Measurements from ENCODE around the gene BRF1. TPM values are rescaled to one million over a fixed set of nuclear protein-coding genes. Genes with fewer than 3 reads are reported as not detected.

Gene BRF1
- polyA plus RNA-seq, 4 donors = 18.4 to 28.0 (median 20.2) TPM

GRCh38 chr14:105220699-105221597 lies 79.9 kb downstream of the BRF1 start:
- FAIRE-seq = no peak
- WGBS, 3 donors = 86 to 92% (median 88%) methylated on average over 29 of the region's 29 CpGs
- peaks cover 0 to 83% (median 4%) of the 10 kb centered on the region in 3 donors for H3K36me3 ChIP-seq (ENCODE audit: control insufficient read depth in 3 of 3, insufficient read depth in 2 of 3, low read depth in 1 of 3, low read length in 3 of 3)

GRCh38 chr14:105219753-105220152 lies 81.0 kb downstream of the BRF1 start:
- H3K27ac ChIP-seq (ENCODE audit: low read depth in 1 of 3, low read length in 2 of 3) = no peak overlapping the region
- FAIRE-seq (no peak), DNase-seq (no peak)
- no peak overlapping the region for H3K4me3 ChIP-seq (ENCODE audit: low read depth in 1 of 3, low read length in 3 of 3)
- 94 to 96% (median 95%) methylated on average over 17 of the region's 17 CpGs for WGBS, 3 donors
- H3K9me3 ChIP-seq (ENCODE audit: control insufficient read depth in 2 of 2, insufficient read depth in 1 of 2, low read depth in 1 of 2, low read length in 1 of 2) = no peaks in the 10 kb centered on the region
- H3K27me3 ChIP-seq (ENCODE audit: control insufficient read depth in 3 of 3, insufficient read depth in 3 of 3, low read length in 3 of 3) = no peaks in the 10 kb centered on the region
- H3K36me3 ChIP-seq (ENCODE audit: control insufficient read depth in 3 of 3, insufficient read depth in 2 of 3, low read depth in 1 of 3, low read length in 3 of 3) = peaks cover 0 to 75% (median 4%) of the 10 kb centered on the region in 3 donors
- no peaks in the 10 kb centered on the region for H3K4me1 ChIP-seq (ENCODE audit: control insufficient read depth in 3 of 3, insufficient read depth in 2 of 3, low read depth in 1 of 3, low read length in 2 of 3)

More at GRCh38 chr14:105220699-105221597, 79.9 kb downstream of the BRF1 start:
- H3K27ac ChIP-seq (ENCODE audit: low read depth in 1 of 3, low read length in 2 of 3) = no peak overlapping the region
- no peaks in the 10 kb centered on the region for H3K4me1 ChIP-seq (ENCODE audit: control insufficient read depth in 3 of 3, insufficient read depth in 2 of 3, low read depth in 1 of 3, low read length in 2 of 3)
- no peaks in the 10 kb centered on the region for H3K27me3 ChIP-seq (ENCODE audit: control insufficient read depth in 3 of 3, insufficient read depth in 3 of 3, low read length in 3 of 3)
- H3K4me3 ChIP-seq (ENCODE audit: low read depth in 1 of 3, low read length in 3 of 3) = no peak overlapping the region
- no peaks in the 10 kb centered on the region for H3K9me3 ChIP-seq (ENCODE audit: control insufficient read depth in 2 of 2, insufficient read depth in 1 of 2, low read depth in 1 of 2, low read length in 1 of 2)
- no peak for DNase-seq

GRCh38 chr14:105219043-105219612 lies 81.7 kb downstream of the BRF1 start:
- H3K4me3 ChIP-seq (ENCODE audit: low read depth in 1 of 3, low read length in 3 of 3) = no peak overlapping the region
- 93 to 98% (median 97%) methylated on average over 29 of the region's 29 CpGs for WGBS, 3 donors
- FAIRE-seq (no peak), DNase-seq (no peak)
- no peaks in the 10 kb centered on the region for H3K27me3 ChIP-seq (ENCODE audit: control insufficient read depth in 3 of 3, insufficient read depth in 3 of 3, low read length in 3 of 3)
- H3K9me3 ChIP-seq (ENCODE audit: control insufficient read depth in 2 of 2, insufficient read depth in 1 of 2, low read depth in 1 of 2, low read length in 1 of 2) = no peaks in the 10 kb centered on the region
- H3K4me1 ChIP-seq (ENCODE audit: control insufficient read depth in 3 of 3, insufficient read depth in 2 of 3, low read depth in 1 of 3, low read length in 2 of 3) = no peaks in the 10 kb centered on the region
- H3K27ac ChIP-seq (ENCODE audit: low read depth in 1 of 3, low read length in 2 of 3) = no peak overlapping the region
- H3K36me3 ChIP-seq (ENCODE audit: control insufficient read depth in 3 of 3, insufficient read depth in 2 of 3, low read depth in 1 of 3, low read length in 3 of 3) = peaks cover 0 to 77% (median 4%) of the 10 kb centered on the region in 3 donors

GRCh38 chr14:105218611-105219010 lies 82.2 kb downstream of the BRF1 start:
- peaks cover 0 to 79% (median 4%) of the 10 kb centered on the region in 3 donors for H3K36me3 ChIP-seq (ENCODE audit: control insufficient read depth in 3 of 3, insufficient read depth in 2 of 3, low read depth in 1 of 3, low read length in 3 of 3)

GRCh38 chr14:105217774-105218173 lies 83.0 kb downstream of the BRF1 start:
- H3K36me3 ChIP-seq (ENCODE audit: control insufficient read depth in 3 of 3, insufficient read depth in 2 of 3, low read depth in 1 of 3, low read length in 3 of 3) = peaks cover 2 to 80% (median 9%) of the 10 kb centered on the region in 3 donors

More at GRCh38 chr14:105218611-105219010, 82.2 kb downstream of the BRF1 start:
- no peak for DNase-seq
- no peaks in the 10 kb centered on the region for H3K27me3 ChIP-seq (ENCODE audit: control insufficient read depth in 3 of 3, insufficient read depth in 3 of 3, low read length in 3 of 3)
- no peaks in the 10 kb centered on the region for H3K9me3 ChIP-seq (ENCODE audit: control insufficient read depth in 2 of 2, insufficient read depth in 1 of 2, low read depth in 1 of 2, low read length in 1 of 2)
- H3K4me3 ChIP-seq (ENCODE audit: low read depth in 1 of 3, low read length in 3 of 3) = no peak overlapping the region
- no peaks in the 10 kb centered on the region for H3K4me1 ChIP-seq (ENCODE audit: control insufficient read depth in 3 of 3, insufficient read depth in 2 of 3, low read depth in 1 of 3, low read length in 2 of 3)
- FAIRE-seq = no peak
- WGBS, 3 donors = 94 to 96% (median 95%) methylated on average over 19 of the region's 19 CpGs
- no peak overlapping the region for H3K27ac ChIP-seq (ENCODE audit: low read depth in 1 of 3, low read length in 2 of 3)

GRCh38 chr14:105216490-105217247 lies 84.1 kb downstream of the BRF1 start:
- Histone ChIP-seq H3K27me3 (ENCODE audit: control insufficient read depth in 3 of 3, insufficient read depth in 3 of 3, low read length in 3 of 3) (no peaks in the 10 kb centered on the region), H3K36me3 (ENCODE audit: control insufficient read depth in 3 of 3, insufficient read depth in 2 of 3, low read depth in 1 of 3, low read length in 3 of 3) (peaks cover 2 to 88% (median 15%) of the 10 kb centered on the region in 3 donors), H3K4me1 (ENCODE audit: control insufficient read depth in 3 of 3, insufficient read depth in 2 of 3, low read depth in 1 of 3, low read length in 2 of 3) (no peaks in the 10 kb centered on the region), H3K4me3 (ENCODE audit: low read depth in 1 of 3, low read length in 3 of 3) (no peak overlapping the region), H3K9me3 (ENCODE audit: control insufficient read depth in 2 of 2, insufficient read depth in 1 of 2, low read depth in 1 of 2, low read length in 1 of 2) (no peaks in the 10 kb centered on the region), H3K27ac (ENCODE audit: low read depth in 1 of 3, low read length in 2 of 3) (no peak overlapping the region)
- 86 to 94% (median 93%) methylated on average over 30 of the region's 30 CpGs for WGBS, 3 donors
- DNase-seq (no peak), FAIRE-seq (no peak)

More at GRCh38 chr14:105217774-105218173, 83.0 kb downstream of the BRF1 start:
- no peaks in the 10 kb centered on the region for H3K27me3 ChIP-seq (ENCODE audit: control insufficient read depth in 3 of 3, insufficient read depth in 3 of 3, low read length in 3 of 3)
- no peaks in the 10 kb centered on the region for H3K9me3 ChIP-seq (ENCODE audit: control insufficient read depth in 2 of 2, insufficient read depth in 1 of 2, low read depth in 1 of 2, low read length in 1 of 2)
- H3K27ac ChIP-seq (ENCODE audit: low read depth in 1 of 3, low read length in 2 of 3) = no peak overlapping the region
- no peaks in the 10 kb centered on the region for H3K4me1 ChIP-seq (ENCODE audit: control insufficient read depth in 3 of 3, insufficient read depth in 2 of 3, low read depth in 1 of 3, low read length in 2 of 3)
- H3K4me3 ChIP-seq (ENCODE audit: low read depth in 1 of 3, low read length in 3 of 3) = no peak overlapping the region
- FAIRE-seq = no peak
- no peak for DNase-seq
- 91 to 93% (median 91%) methylated on average over 11 of the region's 11 CpGs for WGBS, 3 donors

GRCh38 chr14:105215602-105216001 lies 85.2 kb downstream of the BRF1 start:
- H3K36me3 ChIP-seq (ENCODE audit: control insufficient read depth in 3 of 3, insufficient read depth in 2 of 3, low read depth in 1 of 3, low read length in 3 of 3) = peaks cover 2 to 88% (median 11%) of the 10 kb centered on the region in 3 donors
- FAIRE-seq (no peak), DNase-seq (no peak)
- WGBS, 3 donors = 81 to 98% (median 93%) methylated on average over 3 of the region's 3 CpGs
- no peak overlapping the region for H3K27ac ChIP-seq (ENCODE audit: low read depth in 1 of 3, low read length in 2 of 3)
- H3K27me3 ChIP-seq (ENCODE audit: control insufficient read depth in 3 of 3, insufficient read depth in 3 of 3, low read length in 3 of 3) = no peaks in the 10 kb centered on the region
- H3K9me3 ChIP-seq (ENCODE audit: control insufficient read depth in 2 of 2, insufficient read depth in 1 of 2, low read depth in 1 of 2, low read length in 1 of 2) = no peaks in the 10 kb centered on the region
- H3K4me1 ChIP-seq (ENCODE audit: control insufficient read depth in 3 of 3, insufficient read depth in 2 of 3, low read depth in 1 of 3, low read length in 2 of 3) = no peaks in the 10 kb centered on the region
- no peak overlapping the region for H3K4me3 ChIP-seq (ENCODE audit: low read depth in 1 of 3, low read length in 3 of 3)

GRCh38 chr14:105214324-105214915 lies 86.4 kb downstream of the BRF1 start:
- Histone ChIP-seq H3K4me1 (ENCODE audit: control insufficient read depth in 3 of 3, insufficient read depth in 2 of 3, low read depth in 1 of 3, low read length in 2 of 3) (no peaks in the 10 kb centered on the region), H3K27ac (ENCODE audit: low read depth in 1 of 3, low read length in 2 of 3) (no peak overlapping the region), H3K4me3 (ENCODE audit: low read depth in 1 of 3, low read length in 3 of 3) (no peak overlapping the region), H3K36me3 (ENCODE audit: control insufficient read depth in 3 of 3, insufficient read depth in 2 of 3, low read depth in 1 of 3, low read length in 3 of 3) (peaks cover 10 to 88% (median 15%) of the 10 kb centered on the region in 3 donors), H3K9me3 (ENCODE audit: control insufficient read depth in 2 of 2, insufficient read depth in 1 of 2, low read depth in 1 of 2, low read length in 1 of 2) (no peaks in the 10 kb centered on the region), H3K27me3 (ENCODE audit: control insufficient read depth in 3 of 3, insufficient read depth in 3 of 3, low read length in 3 of 3) (no peaks in the 10 kb centered on the region)
- FAIRE-seq = no peak
- 87 to 91% (median 88%) methylated on average over 12 to 14 of the region's 14 CpGs for WGBS, 3 donors
- DNase-seq = no peak

Measured in small intestine (tissue), 7 donors.